ENCODE measurements around the gene SH3RF3.

DNA sequence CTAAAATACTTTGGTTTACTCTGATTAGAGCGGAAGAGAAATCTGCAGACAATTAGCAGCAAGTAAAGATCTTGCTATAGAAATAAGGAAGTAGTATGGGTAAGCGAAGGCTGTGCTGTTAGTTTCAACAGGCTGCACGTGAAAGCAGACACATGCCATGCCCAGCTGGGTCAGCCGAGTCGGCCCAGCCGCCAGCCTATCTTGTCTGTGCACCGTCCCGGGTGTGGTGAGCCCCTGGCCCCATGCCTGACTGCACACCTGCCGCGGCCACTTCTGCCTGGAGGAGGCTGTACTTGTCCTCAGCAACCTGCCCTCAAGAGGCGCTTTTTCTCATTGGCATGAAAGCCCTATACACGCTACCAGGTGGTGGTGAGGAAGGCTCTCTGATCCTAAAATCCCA is 299.3 kb downstream of the SH3RF3 start:
- no peak for TF ChIP-seq POLR2A (IDR thresholded peaks at IDR 0.05)
- TF ChIP-seq, protein P1, sequence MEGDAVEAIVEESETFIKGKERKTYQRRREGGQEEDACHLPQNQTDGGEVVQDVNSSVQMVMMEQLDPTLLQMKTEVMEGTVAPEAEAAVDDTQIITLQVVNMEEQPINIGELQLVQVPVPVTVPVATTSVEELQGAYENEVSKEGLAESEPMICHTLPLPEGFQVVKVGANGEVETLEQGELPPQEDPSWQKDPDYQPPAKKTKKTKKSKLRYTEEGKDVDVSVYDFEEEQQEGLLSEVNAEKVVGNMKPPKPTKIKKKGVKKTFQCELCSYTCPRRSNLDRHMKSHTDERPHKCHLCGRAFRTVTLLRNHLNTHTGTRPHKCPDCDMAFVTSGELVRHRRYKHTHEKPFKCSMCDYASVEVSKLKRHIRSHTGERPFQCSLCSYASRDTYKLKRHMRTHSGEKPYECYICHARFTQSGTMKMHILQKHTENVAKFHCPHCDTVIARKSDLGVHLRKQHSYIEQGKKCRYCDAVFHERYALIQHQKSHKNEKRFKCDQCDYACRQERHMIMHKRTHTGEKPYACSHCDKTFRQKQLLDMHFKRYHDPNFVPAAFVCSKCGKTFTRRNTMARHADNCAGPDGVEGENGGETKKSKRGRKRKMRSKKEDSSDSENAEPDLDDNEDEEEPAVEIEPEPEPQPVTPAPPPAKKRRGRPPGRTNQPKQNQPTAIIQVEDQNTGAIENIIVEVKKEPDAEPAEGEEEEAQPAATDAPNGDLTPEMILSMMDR (IDR thresholded peaks at IDR 0.05) = no peak
